GM23338 (cell line): ENCODE data around the gene NCOA1. TPM values are rescaled to one million over a fixed set of nuclear protein-coding genes. Genes with fewer than 3 reads are reported as not detected.

Source experiments
- ATAC-seq: fragments of 200-7000 bp; cut with Tn5 transposase; 3 replicates; pipeline ENCODE4 v1.9.1; 2020
- DNase-seq: peaks from one replicate; pipeline ENCODE4 v3.0.0-alpha.2; 2015; ENCODE audit warnings: low spot score
- H2AFZ ChIP-seq: fragments of 200-600 bp; sonication (generic); 2 replicates; pipeline ENCODE4 v1.8.0; 2016; ENCODE audit warnings: antibody characterized with exemption, mild to moderate bottlenecking, moderate library complexity
- H3F3A ChIP-seq: fragments of 200-600 bp; sonication (generic); replicated peaks from 2 replicates; pipeline ENCODE4 v1.8.0; 2017; ENCODE audit warnings: antibody characterized with exemption, mixed run types, low read depth
- H3K27ac ChIP-seq: fragments of 200-600 bp; sonication (generic); 2 replicates; pipeline ENCODE4 v1.6.1; 2016; ENCODE audit warnings: low read depth
- H3K27me3 ChIP-seq: fragments of 200-600 bp; sonication (generic); 2 replicates; pipeline ENCODE4 v1.8.0; 2016; ENCODE audit warnings: mild to moderate bottlenecking, mixed run types, moderate library complexity; ENCODE audit not compliant: insufficient read depth
- H3K36me3 ChIP-seq: fragments of 200-600 bp; sonication (generic); 2 replicates; pipeline ENCODE4 v1.8.0; 2016; ENCODE audit warnings: mild to moderate bottlenecking; ENCODE audit not compliant: insufficient read depth
- H3K4me1 ChIP-seq: fragments of 200-600 bp; sonication (generic); 2 replicates; pipeline ENCODE4 v1.8.0; 2016; ENCODE audit warnings: mild to moderate bottlenecking, moderate library complexity; ENCODE audit not compliant: insufficient read depth
- H3K4me2 ChIP-seq: fragments of 200-600 bp; sonication (generic); 2 replicates; pipeline ENCODE4 v1.7.1; 2017; ENCODE audit warnings: mixed run types
- H3K4me3 ChIP-seq: fragments of 200-600 bp; sonication (generic); 2 replicates; pipeline ENCODE4 v1.6.1; 2016; ENCODE audit warnings: mixed run types
- H3K79me2 ChIP-seq: fragments of 200-600 bp; sonication (generic); replicated peaks from 2 replicates; pipeline ENCODE4 v1.8.0; 2017; ENCODE audit warnings: mild to moderate bottlenecking; ENCODE audit not compliant: insufficient read depth
- H3K9me2 ChIP-seq: fragments of 200-600 bp; sonication (generic); 2 replicates; pipeline ENCODE4 v1.8.0; 2017; ENCODE audit not compliant: insufficient read depth
- H4K20me1 ChIP-seq: fragments of 200-600 bp; sonication (generic); replicated peaks from 2 replicates; pipeline ENCODE4 v1.8.0; 2017; ENCODE audit warnings: mild to moderate bottlenecking; ENCODE audit not compliant: insufficient read depth
- H3K27ac Mint-ChIP-seq: 2 replicates; pipeline ENCODE4 v1.8.0; 2020; ENCODE audit warnings: inconsistent platforms, mild to moderate bottlenecking, moderate library complexity, mixed read lengths
- H3K27me3 Mint-ChIP-seq: 3 replicates; pipeline ENCODE4 v1.8.0; 2022; ENCODE audit warnings: low read depth, mild to moderate bottlenecking, moderate library complexity, mixed read lengths, inconsistent platforms; ENCODE audit not compliant: insufficient read depth, poor library complexity
- H3K36me3 Mint-ChIP-seq: 3 replicates; pipeline ENCODE4 v1.8.0; 2021; ENCODE audit warnings: low read depth, mild to moderate bottlenecking, inconsistent platforms, moderate library complexity, mixed read lengths
- H3K4me1 Mint-ChIP-seq: 3 replicates; pipeline ENCODE4 v1.8.0; 2020; ENCODE audit warnings: mild to moderate bottlenecking, inconsistent platforms, mixed read lengths
- H3K4me3 Mint-ChIP-seq: 3 replicates; pipeline ENCODE4 v1.8.0; 2021; ENCODE audit warnings: moderate library complexity, mild to moderate bottlenecking, inconsistent platforms, mixed read lengths
- H3K9me3 Mint-ChIP-seq: 3 replicates; pipeline ENCODE4 v1.8.0; 2020; ENCODE audit warnings: moderate library complexity, mild to moderate bottlenecking, inconsistent platforms, mixed read lengths
- EZH2 ChIP-seq: fragments of 200-600 bp; sonication (generic); IDR thresholded peaks from one replicate; pipeline ENCODE4 v1.8.0; 2017; ENCODE audit warnings: antibody characterized with exemption, mild to moderate bottlenecking, low read depth; ENCODE audit not compliant: unreplicated experiment
- EZH2phosphoT487 ChIP-seq: fragments of 200-600 bp; sonication (generic); IDR thresholded peaks from one replicate; pipeline ENCODE4 v1.8.1; 2018; ENCODE audit warnings: antibody characterized with exemption; ENCODE audit not compliant: unreplicated experiment
- JUNB ChIP-seq: IDR thresholded peaks from one replicate; pipeline ENCODE4 v1.6.1; 2016; ENCODE audit warnings: antibody characterized with exemption; ENCODE audit not compliant: unreplicated experiment
- POLR2AphosphoS5 ChIP-seq: IDR thresholded peaks from 2 replicates; pipeline ENCODE4 v1.6.1; 2016; ENCODE audit warnings: antibody characterized with exemption, low read depth
- REST ChIP-seq: IDR thresholded peaks from one replicate; pipeline ENCODE4 v1.6.1; 2018; ENCODE audit warnings: antibody characterized with exemption; ENCODE audit not compliant: unreplicated experiment
- STAT1 ChIP-seq: IDR thresholded peaks from one replicate; pipeline ENCODE4 v1.6.1; 2016; ENCODE audit warnings: antibody characterized with exemption; ENCODE audit not compliant: unreplicated experiment
- ZNF462 ChIP-seq: fragments of 250-450 bp; sonication (Bioruptor Pico); IDR thresholded peaks from 2 replicates; pipeline ENCODE4 v1.5.0; 2020; ENCODE audit warnings: mild to moderate bottlenecking, moderate library complexity
- polyA plus RNA-seq: library from polyadenylated mRNA; unstranded; fragments of >200 nt; fragmentation: Nextera tagmentation; extraction: Ambion mirVana; gene quantifications from 2 replicates; pipeline ENCODE4 v1.2.1, GENCODE V29; 2016
- total RNA-seq: library from RNA; depleted of rRNA; stranded (reverse); fragments of >200 nt; shearing (Covaris generic); gene quantifications from 2 replicates; pipeline ENCODE4 v1.2.3, GENCODE V29; 2014
- TF ChIP-seq, protein P1 (sequence below): IDR thresholded peaks from 2 replicates; pipeline ENCODE4 v1.6.1; 2016; ENCODE audit warnings: antibody characterized with exemption
- TF ChIP-seq, protein P2 (sequence below), 2 experiments: fragments of 200-600 bp in 1 of 2; sonication (generic) in 1 of 2; conservative IDR thresholded peaks; 2 replicates each; pipeline versions ENCODE4 v1.5.1 to v1.6.1; 2016 to 2017; ENCODE audit warnings: antibody characterized with exemption in 2 of 2, low read depth in 2 of 2, mild to moderate bottlenecking in 2 of 2, moderate library complexity in 1 of 2

NCOA1 gene
- total and polyA plus RNA-seq, 2 experiments from 2014 or later: 7.1 to 15.1 TPM

DNA sequence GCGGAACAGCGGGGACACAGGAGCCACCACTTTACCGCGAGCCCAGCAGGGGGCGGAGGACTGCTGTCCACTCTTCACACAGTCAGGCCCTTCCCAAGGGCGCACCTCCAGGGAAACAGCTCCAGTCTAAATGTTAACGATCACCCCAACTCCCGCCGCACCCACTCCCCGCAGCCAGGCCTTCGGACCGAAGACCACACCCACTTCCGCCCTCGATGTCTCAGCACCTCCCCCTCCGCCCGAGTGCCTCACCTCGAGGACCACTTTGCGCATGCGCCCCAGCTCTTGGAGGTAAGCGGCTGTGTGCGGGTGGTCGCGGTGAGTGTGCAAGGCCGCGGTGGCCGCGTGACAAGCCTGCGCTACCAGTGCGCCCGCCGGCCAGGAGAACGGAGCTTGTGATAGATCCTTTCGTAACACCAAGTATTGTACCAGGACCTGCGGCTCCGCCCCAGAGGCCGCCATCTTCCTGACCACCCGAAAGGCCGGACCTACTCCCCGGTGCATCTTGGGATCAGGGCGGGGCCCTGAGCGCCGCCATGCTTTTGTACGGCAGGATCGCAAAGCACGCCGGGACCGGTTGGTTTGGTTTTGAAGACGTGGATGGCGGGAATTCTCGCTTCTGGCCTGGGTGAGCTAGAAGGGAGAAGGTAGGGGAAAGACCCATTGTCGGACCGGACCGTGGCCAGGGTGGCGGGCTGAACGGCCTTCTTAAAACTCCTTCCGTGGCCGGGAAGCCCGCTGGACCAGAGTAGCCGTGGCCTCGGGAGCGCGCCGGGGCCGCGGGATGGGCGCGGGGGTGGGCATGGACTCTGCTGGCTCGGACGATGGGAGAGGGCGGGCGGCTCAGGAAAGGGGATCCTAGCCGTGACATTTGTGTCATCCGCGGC lies 302.1 kb downstream of the NCOA1 start, which contains the start of the genes CENPO and PTRHD1 (continued):
- TF ChIP-seq REST (no peak), JUNB (no peak), EZH2 (no peak), POLR2AphosphoS5 (peak; percentile 77), EZH2phosphoT487 (no peak), STAT1 (no peak)
- TF ChIP-seq, protein P1, sequence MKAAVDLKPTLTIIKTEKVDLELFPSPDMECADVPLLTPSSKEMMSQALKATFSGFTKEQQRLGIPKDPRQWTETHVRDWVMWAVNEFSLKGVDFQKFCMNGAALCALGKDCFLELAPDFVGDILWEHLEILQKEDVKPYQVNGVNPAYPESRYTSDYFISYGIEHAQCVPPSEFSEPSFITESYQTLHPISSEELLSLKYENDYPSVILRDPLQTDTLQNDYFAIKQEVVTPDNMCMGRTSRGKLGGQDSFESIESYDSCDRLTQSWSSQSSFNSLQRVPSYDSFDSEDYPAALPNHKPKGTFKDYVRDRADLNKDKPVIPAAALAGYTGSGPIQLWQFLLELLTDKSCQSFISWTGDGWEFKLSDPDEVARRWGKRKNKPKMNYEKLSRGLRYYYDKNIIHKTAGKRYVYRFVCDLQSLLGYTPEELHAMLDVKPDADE: peak; percentile 64
- TF ChIP-seq, protein P2, sequence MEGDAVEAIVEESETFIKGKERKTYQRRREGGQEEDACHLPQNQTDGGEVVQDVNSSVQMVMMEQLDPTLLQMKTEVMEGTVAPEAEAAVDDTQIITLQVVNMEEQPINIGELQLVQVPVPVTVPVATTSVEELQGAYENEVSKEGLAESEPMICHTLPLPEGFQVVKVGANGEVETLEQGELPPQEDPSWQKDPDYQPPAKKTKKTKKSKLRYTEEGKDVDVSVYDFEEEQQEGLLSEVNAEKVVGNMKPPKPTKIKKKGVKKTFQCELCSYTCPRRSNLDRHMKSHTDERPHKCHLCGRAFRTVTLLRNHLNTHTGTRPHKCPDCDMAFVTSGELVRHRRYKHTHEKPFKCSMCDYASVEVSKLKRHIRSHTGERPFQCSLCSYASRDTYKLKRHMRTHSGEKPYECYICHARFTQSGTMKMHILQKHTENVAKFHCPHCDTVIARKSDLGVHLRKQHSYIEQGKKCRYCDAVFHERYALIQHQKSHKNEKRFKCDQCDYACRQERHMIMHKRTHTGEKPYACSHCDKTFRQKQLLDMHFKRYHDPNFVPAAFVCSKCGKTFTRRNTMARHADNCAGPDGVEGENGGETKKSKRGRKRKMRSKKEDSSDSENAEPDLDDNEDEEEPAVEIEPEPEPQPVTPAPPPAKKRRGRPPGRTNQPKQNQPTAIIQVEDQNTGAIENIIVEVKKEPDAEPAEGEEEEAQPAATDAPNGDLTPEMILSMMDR (conservative IDR thresholded peaks at IDR 0.05; ENCODE audit: low read depth in 2 of 2): peak; percentile 44 to 47; a peak in 3 of 4 replicates

- Histone ChIP-seq H3K9me2 (no peaks in the 10 kb centered on the region), H3K27me3 (no peaks in the 10 kb centered on the region), H2AFZ (peak overlapping the region; percentile 61), H4K20me1 (peaks cover 28% of the 10 kb centered on the region), H3K79me2 (peaks cover 55% of the 10 kb centered on the region), H3K36me3 (no peaks in the 10 kb centered on the region), H3K27ac (peak overlapping the region; percentile 98), H3F3A (no peaks in the 10 kb centered on the region), H3K4me2 (peak overlapping the region; percentile 94), H3K4me1 (peaks cover 27% of the 10 kb centered on the region), H3K4me3 (peak overlapping the region; percentile 80)
- peaks cover 15% of the 10 kb centered on the region for H3K27me3 Mint-ChIP-seq
- no peaks in the 10 kb centered on the region; the same call in 2 of the 3 replicates for H3K9me3 Mint-ChIP-seq
- peak overlapping the region; percentile 100 for H3K27ac Mint-ChIP-seq
- peaks cover 31% of the 10 kb centered on the region for H3K4me1 Mint-ChIP-seq
- peaks cover 51% of the 10 kb centered on the region for H3K36me3 Mint-ChIP-seq
- DNase-seq (peak; percentile 75), ATAC-seq (peak; percentile 19)
- H3K4me3 Mint-ChIP-seq: peak overlapping the region; percentile 98
- TF ChIP-seq ZNF462 (CRISPR knock-in tag): no peak
Measured at GRCh38 chr2:24793761-24794435, 302.8 kb downstream of the NCOA1 start.
